Colonic mucosa (tissue), 4 donors: ENCODE results near the gene ING1. TPM values are rescaled to one million over a fixed set of nuclear protein-coding genes. Genes with fewer than 3 reads are reported as not detected.
"Not testable (repeated sequence)": the region's sequence is repeated elsewhere in the genome, so short reads cannot be mapped to it uniquely, and the experiment has no call there.

Source experiments
- DNase-seq: peaks from one replicate; pipeline ENCODE4 v3.0.0-alpha.2; 2020
- H3K27ac ChIP-seq: fragments of 200-600 bp; one replicate; pipeline ENCODE4 v1.8.0; 2021
- H3K27me3 ChIP-seq: fragments of 200-600 bp; one replicate; pipeline ENCODE4 v1.8.0; 2021
- H3K36me3 ChIP-seq: fragments of 200-600 bp; one replicate; pipeline ENCODE4 v1.8.0; 2021
- H3K4me1 ChIP-seq: fragments of 200-600 bp; one replicate; pipeline ENCODE4 v1.8.0; 2021; ENCODE audit warnings: mild to moderate bottlenecking
- H3K4me3 ChIP-seq: fragments of 200-600 bp; one replicate; pipeline ENCODE4 v1.8.0; 2021
- H3K9ac ChIP-seq, 2 donors: one replicate each; pipeline ENCODE4 v1.7.0; 2013; ENCODE audit warnings: control low read depth in 2 of 2, low read depth in 2 of 2, low read length in 2 of 2
- H3K9me3 ChIP-seq: fragments of 200-600 bp; one replicate; pipeline ENCODE4 v1.8.0; 2021
- CTCF ChIP-seq: fragments of 200-600 bp; IDR thresholded peaks from one replicate; pipeline ENCODE4 v1.8.0; 2022; ENCODE audit warnings: antibody characterized with exemption, mild to moderate bottlenecking
- intact Hi-C: fragments of 100-400 bp; cut with DNase I; formaldehyde crosslinking; loops from one replicate; pipeline ENCODE4 v1.14.1; 2022
- total RNA-seq, 2 donors: library from RNA; stranded (reverse); fragmentation: NEBNext Ultra II Directional in 1 of 2; extraction: Animal tissue kit (Norgen Biotek cat#: 25700) in 1 of 2; gene quantifications; one replicate each; pipeline ENCODE4 v1.2.1, GENCODE V29; 2021
- donor health status: healthy.
- donor health status: DM: no; HTN: no; CAD: no.
- donor health status: DM: no; HTN: no; CAD: no.

The ING1 gene
- total RNA-seq, 2 donors from 2014 or later: 17.4 to 17.9 TPM

- H3K9me3 ChIP-seq: no peaks in the 10 kb centered on the region
- intact Hi-C loops: no loop called here
- H3K4me1 ChIP-seq: no peaks in the 10 kb centered on the region
- TF ChIP-seq CTCF: no peak
- H3K27ac ChIP-seq: no peak overlapping the region
- no peaks in the 10 kb centered on the region for H3K36me3 ChIP-seq
- H3K27me3 ChIP-seq: no peaks in the 10 kb centered on the region
- no peak overlapping the region for H3K9ac ChIP-seq
- DNase-seq: no peak
- no peak overlapping the region for H3K4me3 ChIP-seq
Observed at GRCh38 chr13:110669036-110669435, 44.5 kb upstream of the ING1 start.

- H3K4me3 ChIP-seq, H3K36me3 ChIP-seq, H3K9ac ChIP-seq, intact Hi-C loops, DNase-seq, H3K27ac ChIP-seq, H3K9me3 ChIP-seq, H3K4me1 ChIP-seq, H3K27me3 ChIP-seq: not testable (repeated sequence)
Observed at GRCh38 chr13:110669814-110670213, 43.7 kb upstream of the ING1 start.

GRCh38 chr13:110676595-110677587 is 36.6 kb upstream of the ING1 start:
- TF ChIP-seq CTCF: no peak
- Histone ChIP-seq H3K27me3 (no peaks in the 10 kb centered on the region), H3K9ac (no peak overlapping the region), H3K9me3 (no peaks in the 10 kb centered on the region), H3K27ac (no peak overlapping the region), H3K4me3 (no peak overlapping the region), H3K4me1 (no peaks in the 10 kb centered on the region), H3K36me3 (no peaks in the 10 kb centered on the region)
- intact Hi-C loops: no loop called here
- no peak for DNase-seq

GRCh38 chr13:110677731-110678545 is 35.6 kb upstream of the ING1 start:
- intact Hi-C loops: no loop called here
- no peak overlapping the region for H3K9ac ChIP-seq
- no peak overlapping the region for H3K4me3 ChIP-seq
- DNase-seq: no peak
- H3K27me3 ChIP-seq: no peaks in the 10 kb centered on the region
- no peaks in the 10 kb centered on the region for H3K4me1 ChIP-seq
- H3K36me3 ChIP-seq: peaks cover 4% of the 10 kb centered on the region
- no peak for TF ChIP-seq CTCF
- no peaks in the 10 kb centered on the region for H3K9me3 ChIP-seq
- H3K27ac ChIP-seq: no peak overlapping the region

GRCh38 chr13:110680852-110681251 is 32.6 kb upstream of the ING1 start:
- intact Hi-C loops: no loop called here
- no peak overlapping the region for H3K4me3 ChIP-seq
- TF ChIP-seq CTCF: no peak
- H3K27ac ChIP-seq: no peak overlapping the region
- H3K9ac ChIP-seq: no peak overlapping the region
- no peaks in the 10 kb centered on the region for H3K27me3 ChIP-seq
- H3K36me3 ChIP-seq: peaks cover 4% of the 10 kb centered on the region
- H3K9me3 ChIP-seq: no peaks in the 10 kb centered on the region
- DNase-seq: no peak
- H3K4me1 ChIP-seq: no peaks in the 10 kb centered on the region
